GM23248 (cell line): Measurements from ENCODE around the gene OR6A2. TPM values are rescaled to one million over a fixed set of nuclear protein-coding genes. Genes with fewer than 3 reads are reported as not detected.

Experiments used
- DNase-seq: peaks from one replicate; pipeline ENCODE4 v3.0.0-alpha.2; 2015
- H2AFZ ChIP-seq: fragments of 200-600 bp; sonication (generic); 2 replicates; pipeline ENCODE4 v1.6.1; 2016; ENCODE audit warnings: antibody characterized with exemption
- H3F3A ChIP-seq: fragments of 200-600 bp; sonication (generic); 2 replicates; pipeline ENCODE4 v1.6.1; 2016; ENCODE audit warnings: mild to moderate bottlenecking, antibody characterized with exemption, mixed run types; ENCODE audit not compliant: insufficient read depth
- H3K27ac ChIP-seq: fragments of 200-600 bp; sonication (generic); 2 replicates; pipeline ENCODE4 v1.5.1; 2016; ENCODE audit warnings: mild to moderate bottlenecking
- H3K27me3 ChIP-seq: fragments of 200-600 bp; sonication (generic); replicated peaks from 2 replicates; pipeline ENCODE4 v1.6.1; 2016; ENCODE audit warnings: mild to moderate bottlenecking; ENCODE audit not compliant: insufficient read depth
- H3K36me3 ChIP-seq: fragments of 200-600 bp; sonication (generic); 2 replicates; pipeline ENCODE4 v1.6.1; 2016; ENCODE audit warnings: low read depth, mild to moderate bottlenecking
- H3K4me1 ChIP-seq: fragments of 200-600 bp; sonication (generic); 2 replicates; pipeline ENCODE4 v1.6.1; 2016; ENCODE audit warnings: mild to moderate bottlenecking; ENCODE audit not compliant: insufficient read depth
- H3K4me2 ChIP-seq: fragments of 200-600 bp; sonication (generic); one replicate; pipeline ENCODE4 v1.6.1; 2016; ENCODE audit warnings: mild to moderate bottlenecking; ENCODE audit not compliant: unreplicated experiment
- H3K4me3 ChIP-seq: fragments of 200-600 bp; sonication (generic); 2 replicates; pipeline ENCODE4 v1.5.1; 2016; ENCODE audit warnings: mild to moderate bottlenecking
- H3K79me2 ChIP-seq: fragments of 200-600 bp; sonication (generic); 2 replicates; pipeline ENCODE4 v1.6.1; 2016; ENCODE audit warnings: mild to moderate bottlenecking; ENCODE audit not compliant: insufficient read depth
- H3K9ac ChIP-seq: fragments of 200-600 bp; sonication (generic); 2 replicates; pipeline ENCODE4 v1.6.1; 2016; ENCODE audit warnings: mild to moderate bottlenecking
- H3K9me2 ChIP-seq: fragments of 200-600 bp; sonication (generic); 2 replicates; pipeline ENCODE4 v1.6.1; 2016; ENCODE audit warnings: mixed run types, mild to moderate bottlenecking, moderate library complexity; ENCODE audit not compliant: insufficient read depth
- H3K9me3 ChIP-seq: fragments of 200-600 bp; sonication (generic); one replicate; pipeline ENCODE4 v1.6.1; 2017; ENCODE audit warnings: low read depth
- H4K20me1 ChIP-seq: fragments of 200-600 bp; sonication (generic); 2 replicates; pipeline ENCODE4 v1.6.0; 2016; ENCODE audit not compliant: insufficient read depth
- EZH2 ChIP-seq: fragments of 200-600 bp; sonication (generic); IDR thresholded peaks from 2 replicates; pipeline ENCODE4 v1.6.1; 2018; ENCODE audit warnings: antibody characterized with exemption, mild to moderate bottlenecking; ENCODE audit not compliant: insufficient read depth, poor library complexity, severe bottlenecking
- EZH2phosphoT487 ChIP-seq: fragments of 200-600 bp; sonication (generic); IDR thresholded peaks from 2 replicates; pipeline ENCODE4 v1.6.1; 2018; ENCODE audit warnings: antibody characterized with exemption, moderate library complexity, mild to moderate bottlenecking, low read depth; ENCODE audit not compliant: insufficient read depth
- WGBS, 2 experiments: methylation state at CpG; one replicate each; pipeline ENCODE4 v1.1.6; 2015 to 2017; ENCODE audit warnings: low lambda C conversion rate in 2 of 2, low coverage in 1 of 2; ENCODE audit errors: missing lambda C conversion rate in 2 of 2; 5-methylcytosine and 5-hydroxymethylcytosine counted together
- in situ Hi-C: fragments of 300-500 bp; cut with MboI; formaldehyde crosslinking; loops from 2 replicates; pipeline ENCODE4 v1.15.0; 2020
- polyA plus RNA-seq: library from polyadenylated mRNA; unstranded; fragments of >200 nt; fragmentation: Nextera tagmentation; extraction: Ambion mirVana; gene quantifications from 2 replicates; pipeline ENCODE4 v1.2.1, GENCODE V29; 2016
- total RNA-seq: library from RNA; depleted of rRNA; stranded (reverse); fragments of >200 nt; shearing (Covaris generic); gene quantifications from 2 replicates; pipeline ENCODE4 v1.2.3, GENCODE V29; 2014; rRNA removed

The OR6A2 gene
- total and polyA plus RNA-seq, 2 experiments from 2014 or later = not detected

GRCh38 chr11:6746086-6746618 is 53.3 kb downstream of the OR6A2 start:
- in situ Hi-C loops = no loop called here
- no peaks in the 10 kb centered on the region for H4K20me1 ChIP-seq
- no peaks in the 10 kb centered on the region for H3K9me3 ChIP-seq
- H3K36me3 ChIP-seq = no peaks in the 10 kb centered on the region
- peaks cover 7% of the 10 kb centered on the region; the same call in 1 of the 2 replicates for H3K27me3 ChIP-seq
- H3K9ac ChIP-seq = no peak overlapping the region
- H3F3A ChIP-seq = no peaks in the 10 kb centered on the region
- H3K4me3 ChIP-seq = no peak overlapping the region
- H3K79me2 ChIP-seq = no peaks in the 10 kb centered on the region
- TF ChIP-seq EZH2 = no peak
- no peak for TF ChIP-seq EZH2phosphoT487
- no peak overlapping the region for H3K27ac ChIP-seq
- H3K9me2 ChIP-seq = no peaks in the 10 kb centered on the region
- 61 to 62% methylated on average over 5 of the region's 5 CpGs for WGBS, 2 experiments
- H3K4me1 ChIP-seq = no peaks in the 10 kb centered on the region
- no peak overlapping the region for H3K4me2 ChIP-seq
- DNase-seq = no peak
- no peak overlapping the region for H2AFZ ChIP-seq

- Histone ChIP-seq H3K4me1 (no peaks in the 10 kb centered on the region), H3K9me3 (no peaks in the 10 kb centered on the region), H3K79me2 (no peaks in the 10 kb centered on the region), H3F3A (no peaks in the 10 kb centered on the region), H3K4me2 (no peak overlapping the region), H3K36me3 (no peaks in the 10 kb centered on the region), H2AFZ (no peak overlapping the region), H3K9me2 (no peaks in the 10 kb centered on the region), H3K9ac (no peak overlapping the region), H3K4me3 (no peak overlapping the region), H4K20me1 (no peaks in the 10 kb centered on the region), H3K27me3 (peaks cover 7% of the 10 kb centered on the region; the same call in 1 of the 2 replicates), H3K27ac (no peak overlapping the region)
- in situ Hi-C loops = no loop called here
- 64 to 73% methylated on average over 2 of the region's 2 CpGs for WGBS, 2 experiments
- TF ChIP-seq EZH2phosphoT487 (no peak), EZH2 (no peak)
- no peak for DNase-seq
Observed at GRCh38 chr11:6745465-6746015, 53.9 kb downstream of the OR6A2 start.

- H2AFZ ChIP-seq = no peak overlapping the region
Observed at GRCh38 chr11:6745018-6745417, 54.5 kb downstream of the OR6A2 start.

GRCh38 chr11:6742260-6742659 is 57.2 kb downstream of the OR6A2 start:
- in situ Hi-C loops = no loop called here

More at GRCh38 chr11:6745018-6745417, 54.5 kb downstream of the OR6A2 start:
- 52 to 58% methylated on average over 4 of the region's 4 CpGs for WGBS, 2 experiments
- in situ Hi-C loops = no loop called here
- no peaks in the 10 kb centered on the region for H3K4me1 ChIP-seq
- peaks cover 7% of the 10 kb centered on the region; the same call in 1 of the 2 replicates for H3K27me3 ChIP-seq
- H3K4me3 ChIP-seq = no peak overlapping the region
- H4K20me1 ChIP-seq = no peaks in the 10 kb centered on the region
- H3K36me3 ChIP-seq = no peaks in the 10 kb centered on the region
- no peaks in the 10 kb centered on the region for H3K9me3 ChIP-seq
- no peak overlapping the region for H3K27ac ChIP-seq
- no peak for TF ChIP-seq EZH2phosphoT487
- no peak for TF ChIP-seq EZH2
- H3K4me2 ChIP-seq = no peak overlapping the region
- no peak overlapping the region for H3K9ac ChIP-seq
- no peaks in the 10 kb centered on the region for H3K79me2 ChIP-seq
- H3F3A ChIP-seq = no peaks in the 10 kb centered on the region
- no peak for DNase-seq
- H3K9me2 ChIP-seq = no peaks in the 10 kb centered on the region

More at GRCh38 chr11:6742260-6742659, 57.2 kb downstream of the OR6A2 start:
- H3K36me3 ChIP-seq = no peaks in the 10 kb centered on the region
- H3K4me2 ChIP-seq = no peak overlapping the region
- H3K9me3 ChIP-seq = no peaks in the 10 kb centered on the region
- 58 to 66% methylated on average over 7 of the region's 7 CpGs for WGBS, 2 experiments
- H3K27me3 ChIP-seq = no peaks in the 10 kb centered on the region
- H3F3A ChIP-seq = no peaks in the 10 kb centered on the region
- TF ChIP-seq EZH2phosphoT487 = no peak
- TF ChIP-seq EZH2 = no peak
- no peaks in the 10 kb centered on the region for H3K4me1 ChIP-seq
- no peak overlapping the region for H3K9ac ChIP-seq
- H3K27ac ChIP-seq = no peak overlapping the region
- H3K9me2 ChIP-seq = no peaks in the 10 kb centered on the region
- no peak for DNase-seq
- no peaks in the 10 kb centered on the region for H3K79me2 ChIP-seq
- no peaks in the 10 kb centered on the region for H4K20me1 ChIP-seq
- no peak overlapping the region for H2AFZ ChIP-seq
- H3K4me3 ChIP-seq = no peak overlapping the region

Other genes with a start within 250 kb of the OR6A2 start
- 8.5 and 12.6 TPM in 2 replicates for gene RRP8, start 196.1 kb downstream of the OR6A2 start, total RNA-seq
- gene RRP8, start 196.1 kb downstream of the OR6A2 start, polyA plus RNA-seq = 21.3 and 24.4 TPM in 2 replicates
- gene ILK, start 195.9 kb downstream of the OR6A2 start, total RNA-seq = 211 and 242 TPM in 2 replicates
- gene ILK, start 195.9 kb downstream of the OR6A2 start, polyA plus RNA-seq = 256 and 264 TPM in 2 replicates
- gene TAF10, start 187.5 kb downstream of the OR6A2 start, total RNA-seq = 35.5 and 67.9 TPM in 2 replicates
- gene TAF10, start 187.5 kb downstream of the OR6A2 start, polyA plus RNA-seq = 171 and 172 TPM in 2 replicates
- gene TPP1, start 180.3 kb downstream of the OR6A2 start, total RNA-seq = 37.6 and 47.6 TPM in 2 replicates
- 65.2 and 66.3 TPM in 2 replicates for gene TPP1, start 180.3 kb downstream of the OR6A2 start, polyA plus RNA-seq
- 5.8 and 6.4 TPM in 2 replicates for gene DCHS1, start 143.9 kb downstream of the OR6A2 start, total RNA-seq
- 0.86 and 1.1 TPM in 2 replicates for gene DCHS1, start 143.9 kb downstream of the OR6A2 start, polyA plus RNA-seq
- 53.5 and 104 TPM in 2 replicates for gene MRPL17, start 116.3 kb downstream of the OR6A2 start, total RNA-seq
- gene MRPL17, start 116.3 kb downstream of the OR6A2 start, polyA plus RNA-seq = 107 and 114 TPM in 2 replicates
- gene OR2AG2, start 27.7 kb downstream of the OR6A2 start, total RNA-seq = 0.22 and 0.25 TPM in 2 replicates
- not detected in 2 replicates for gene OR2AG2, start 27.7 kb downstream of the OR6A2 start, polyA plus RNA-seq
- not detected in 2 replicates for gene OR2AG1, start 16.7 kb downstream of the OR6A2 start, total RNA-seq
- not detected in 2 replicates for gene OR2AG1, start 16.7 kb downstream of the OR6A2 start, polyA plus RNA-seq
- not detected in 2 replicates for gene OR10A5, start 46.0 kb upstream of the OR6A2 start, total RNA-seq
- gene OR10A5, start 46.0 kb upstream of the OR6A2 start, polyA plus RNA-seq = not detected in 2 replicates
- gene OR10A2, start 63.4 kb upstream of the OR6A2 start, total RNA-seq = not detected in 2 replicates
- 0.10 and 0.11 TPM in 2 replicates for gene OR10A2, start 63.4 kb upstream of the OR6A2 start, polyA plus RNA-seq
- not detected in 2 replicates for gene OR10A4, start 76.9 kb upstream of the OR6A2 start, total RNA-seq
- not detected in 2 replicates for gene OR10A4, start 76.9 kb upstream of the OR6A2 start, polyA plus RNA-seq
- gene OR2D2, start 92.8 kb upstream of the OR6A2 start, total RNA-seq = 0.22 TPM in 1 of 2 replicates, not detected in the other
- not detected in 2 replicates for gene OR2D2, start 92.8 kb upstream of the OR6A2 start, polyA plus RNA-seq
- not detected in 2 replicates for gene OR2D3, start 121.3 kb upstream of the OR6A2 start, total RNA-seq
- 0.18 TPM in 1 of 2 replicates, not detected in the other for gene OR2D3, start 121.3 kb upstream of the OR6A2 start, polyA plus RNA-seq
- 3.5 and 4.9 TPM in 2 replicates for gene ZNF215, start 126.7 kb upstream of the OR6A2 start, total RNA-seq
- gene ZNF215, start 126.7 kb upstream of the OR6A2 start, polyA plus RNA-seq = 5.4 and 5.6 TPM in 2 replicates
- 1.3 and 2.1 TPM in 2 replicates for gene ZNF214, start 220.7 kb upstream of the OR6A2 start, total RNA-seq
- 1.3 and 2.4 TPM in 2 replicates for gene ZNF214, start 220.7 kb upstream of the OR6A2 start, polyA plus RNA-seq
- gene NLRP14, start 220.8 kb upstream of the OR6A2 start, total RNA-seq = not detected in 2 replicates
- gene NLRP14, start 220.8 kb upstream of the OR6A2 start, polyA plus RNA-seq = 0.13 TPM in 1 of 2 replicates, not detected in the other